HepG2 (cell line): ENCODE results near the gene YLPM1. TPM values are rescaled to one million over a fixed set of nuclear protein-coding genes. Genes with fewer than 3 reads are reported as not detected.
A peak's percentile ranks its signal among the peaks of the same experiment; 100 is the strongest.

ENCODE experiments used
- AGO2 ChIP-seq: fragments of 200-400 bp; formaldehyde crosslinking; optimal IDR thresholded peaks from 2 replicates; pipeline ENCODE3; 2017; ENCODE audit warnings: mild to moderate bottlenecking, low read depth, low read length, moderate library complexity
- ARNT2 ChIP-seq: sonication (generic); formaldehyde crosslinking; IDR thresholded peaks from 2 replicates; pipeline ENCODE4 v1.8.0; 2022; ENCODE audit warnings: mild to moderate bottlenecking, low read depth, missing genetic modification reagents, moderate library complexity
- ATM ChIP-seq: fragments of 450-650 bp; IDR thresholded peaks from 2 replicates; pipeline ENCODE4 v1.7.1; 2017; ENCODE audit warnings: mild to moderate bottlenecking, borderline replicate concordance
- EED ChIP-seq: sonication (generic); formaldehyde crosslinking; IDR thresholded peaks from 2 replicates; pipeline ENCODE4 v1.5.0; 2020; ENCODE audit warnings: mild to moderate bottlenecking, missing genetic modification reagents
- FIP1L1 ChIP-seq: fragments of 200-400 bp; formaldehyde crosslinking; IDR thresholded peaks from 2 replicates; pipeline ENCODE4 v1.6.1; 2018; ENCODE audit warnings: low read depth, mild to moderate bottlenecking, low read length, moderate library complexity, borderline replicate concordance; ENCODE audit not compliant: insufficient read depth
- FOXA3 ChIP-seq: IDR thresholded peaks from 2 replicates; pipeline ENCODE4 v1.6.1; 2016; ENCODE audit warnings: missing genetic modification reagents, missing compliant biosample characterization
- HOXD1 ChIP-seq: sonication (generic); formaldehyde crosslinking; IDR thresholded peaks from 2 replicates; pipeline ENCODE4 v1.5.0; 2020; ENCODE audit warnings: missing genetic modification reagents
- KDM3A ChIP-seq: IDR thresholded peaks from 2 replicates; pipeline ENCODE4 v1.6.1; 2018; ENCODE audit warnings: low read depth, missing compliant biosample characterization
- KLF6 ChIP-seq: IDR thresholded peaks from 2 replicates; pipeline ENCODE4 v1.8.0; 2016; ENCODE audit warnings: missing biosample characterization, missing genetic modification reagents
- MEIS2 ChIP-seq: sonication (generic); formaldehyde crosslinking; IDR thresholded peaks from 2 replicates; pipeline ENCODE4 v1.9.0; 2021; ENCODE audit warnings: mild to moderate bottlenecking, missing genetic modification reagents
- NFIB ChIP-seq: sonication (generic); formaldehyde crosslinking; IDR thresholded peaks from 2 replicates; pipeline ENCODE4 v1.9.0; 2021; ENCODE audit warnings: missing genetic modification reagents, mild to moderate bottlenecking, borderline replicate concordance
- PBX3 ChIP-seq: sonication (generic); formaldehyde crosslinking; IDR thresholded peaks from 2 replicates; pipeline ENCODE4 v1.8.1; 2023; ENCODE audit warnings: missing genetic modification reagents, inconsistent platforms, borderline replicate concordance
- RBAK ChIP-seq: sonication (generic); formaldehyde crosslinking; IDR thresholded peaks from 2 replicates; pipeline ENCODE4 v1.5.1; 2020; ENCODE audit warnings: mild to moderate bottlenecking, missing genetic modification reagents
- SP5 ChIP-seq: IDR thresholded peaks from 2 replicates; pipeline ENCODE4 v1.6.1; 2016; ENCODE audit warnings: low read depth, borderline replicate concordance
- SRSF1 ChIP-seq: fragments of 200-400 bp; formaldehyde crosslinking; optimal IDR thresholded peaks from 2 replicates; pipeline ENCODE3; 2017; ENCODE audit warnings: mild to moderate bottlenecking, low read depth, low read length, moderate library complexity
- TGIF2 ChIP-seq: IDR thresholded peaks from 2 replicates; pipeline ENCODE4 v1.6.1; 2016; ENCODE audit warnings: control low read depth, missing compliant biosample characterization
- THAP11 ChIP-seq: IDR thresholded peaks from 2 replicates; pipeline ENCODE4 v1.6.1; 2016; ENCODE audit warnings: missing biosample characterization, missing genetic modification reagents
- ZBTB1 ChIP-seq: sonication (generic); formaldehyde crosslinking; IDR thresholded peaks from 2 replicates; pipeline ENCODE4 v1.4.0; 2020; ENCODE audit warnings: missing genetic modification reagents, borderline replicate concordance
- ZFP37 ChIP-seq: sonication (generic); formaldehyde crosslinking; IDR thresholded peaks from 2 replicates; pipeline ENCODE4 v1.4.0; 2020; ENCODE audit warnings: missing genetic modification reagents, borderline replicate concordance
- ZNF530 ChIP-seq: sonication (generic); formaldehyde crosslinking; IDR thresholded peaks from 2 replicates; pipeline ENCODE4 v1.5.0; 2020; ENCODE audit warnings: low read depth, mild to moderate bottlenecking, missing genetic modification reagents
- ZNF558 ChIP-seq: sonication (generic); formaldehyde crosslinking; IDR thresholded peaks from 2 replicates; pipeline ENCODE4 v1.9.0; 2022; ENCODE audit warnings: mild to moderate bottlenecking, missing genetic modification reagents, borderline replicate concordance
- ZNF570 ChIP-seq: sonication (generic); formaldehyde crosslinking; IDR thresholded peaks from 2 replicates; pipeline ENCODE4 v1.4.0; 2020; ENCODE audit warnings: mild to moderate bottlenecking, missing genetic modification reagents, borderline replicate concordance
- ZNF850 ChIP-seq: sonication (generic); formaldehyde crosslinking; conservative IDR thresholded peaks from 2 replicates; pipeline ENCODE4 v1.9.0; 2021; ENCODE audit warnings: mild to moderate bottlenecking, missing genetic modification reagents
- ZSCAN9 ChIP-seq: IDR thresholded peaks from 2 replicates; pipeline ENCODE4 v1.6.1; 2016; ENCODE audit warnings: borderline replicate concordance
- polyA plus RNA-seq, 8 experiments: library from polyadenylated mRNA; depleted of rRNA in 3 of 8; stranded (reverse) in 7 of 8; unstranded in 1 of 8; fragments of >200 nt; fragmentation: Illumina TruSeq in 4 of 8; extraction: Trizol in 4 of 8; gene quantifications; 2 replicates each; pipeline versions ENCODE4 v1.2.1 to v1.2.3, GENCODE V29; 2011 to 2016; ENCODE audit warnings: low read depth in 4 of 8, missing spikeins in 1 of 8, mixed read lengths in 1 of 8; ENCODE audit not compliant: insufficient read depth in 1 of 8
- total RNA-seq, 5 experiments: library from RNA; depleted of rRNA; stranded (reverse); fragments of >200 nt; fragmentation: Illumina TruSeq; extraction: Trizol; gene quantifications; 2 replicates each; pipeline ENCODE4 v1.2.3, GENCODE V29; 2016; ENCODE audit warnings: low read depth in 1 of 5
- TF ChIP-seq, protein P1 (sequence below): sonication (generic); formaldehyde crosslinking; IDR thresholded peaks from 2 replicates; pipeline ENCODE4 v1.5.1; 2020; ENCODE audit warnings: missing genetic modification reagents, mild to moderate bottlenecking, borderline replicate concordance
- TF ChIP-seq, protein P2 (sequence below): sonication (generic); IDR thresholded peaks from 2 replicates; pipeline ENCODE4 v1.6.1; 2016; ENCODE audit warnings: low read depth, borderline replicate concordance

The YLPM1 gene
- total and polyA plus RNA-seq, 2 of the 13 experiments (the other 11 are each of a cell fraction or from before 2014, with no cell fraction given) = 6.7 to 21.9 TPM

DNA sequence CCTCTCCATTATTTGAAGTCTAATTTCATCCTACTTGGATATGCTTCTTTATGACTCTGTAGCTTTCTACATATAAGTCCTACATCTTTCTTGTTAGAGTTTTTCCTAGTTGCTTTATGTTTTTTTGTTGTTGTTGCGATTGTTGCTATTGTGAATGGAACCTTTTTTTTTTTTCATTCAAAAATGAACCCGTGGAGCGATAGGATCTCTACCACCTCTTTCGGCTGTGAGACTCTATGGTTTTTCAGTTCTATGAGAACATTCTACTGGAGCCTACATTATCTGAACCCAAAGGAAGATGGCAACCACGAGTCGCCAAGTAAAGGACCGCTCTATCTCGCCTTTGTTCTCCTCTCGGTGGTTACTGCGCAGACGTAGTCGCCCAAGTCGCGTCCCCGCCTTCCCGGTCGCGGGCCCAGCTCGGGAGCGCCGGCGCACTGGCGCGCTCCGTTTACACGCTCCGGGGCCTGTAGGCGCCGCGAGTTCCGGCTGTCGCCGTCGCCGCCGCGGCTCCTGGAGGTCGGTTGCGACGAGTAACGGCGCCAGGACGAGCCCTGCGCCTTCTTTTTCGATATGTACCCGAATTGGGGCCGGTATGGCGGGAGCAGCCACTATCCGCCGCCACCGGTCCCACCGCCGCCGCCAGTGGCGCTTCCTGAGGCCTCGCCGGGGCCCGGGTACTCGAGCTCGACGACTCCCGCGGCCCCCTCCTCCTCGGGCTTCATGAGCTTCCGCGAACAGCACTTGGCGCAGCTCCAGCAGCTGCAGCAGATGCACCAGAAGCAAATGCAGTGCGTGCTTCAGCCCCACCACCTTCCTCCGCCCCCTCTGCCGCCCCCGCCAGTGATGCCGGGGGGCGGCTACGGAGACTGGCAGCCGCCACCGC is at the start of gene YLPM1 (continued):
- TF ChIP-seq PBX3 (CRISPR knock-in tag) (peak; percentile 82; the same call in 1 of the 2 replicates), SRSF1 (no peak), EED (CRISPR knock-in tag) (no peak), ZBTB1 (CRISPR knock-in tag) (no peak), ARNT2 (CRISPR knock-in tag) (no peak; the same call in 1 of the 2 replicates), ATM (no peak), RBAK (CRISPR knock-in tag) (no peak), TGIF2 (0 out of 2 replicates have a peak, but pooled peaks have one; percentile 18), HOXD1 (CRISPR knock-in tag) (peak; percentile 83), ZSCAN9 (CRISPR knock-in tag) (no peak), FIP1L1 (no peak), ZNF850 (CRISPR knock-in tag) (no peak), MEIS2 (CRISPR knock-in tag) (peak; percentile 67; the same call in 1 of the 2 replicates), KDM3A (CRISPR knock-in tag) (peak; percentile 84; the same call in 1 of the 2 replicates), ZFP37 (peak; percentile 60; the same call in 1 of the 2 replicates), ZNF570 (no peak), FOXA3 (CRISPR knock-in tag) (peak; percentile 22; the same call in 1 of the 2 replicates), AGO2 (peak; percentile 66), ZNF530 (no peak), THAP11 (CRISPR knock-in tag) (peak; percentile 89), NFIB (CRISPR knock-in tag) (no peak), KLF6 (CRISPR knock-in tag) (peak; percentile 87), SP5 (no peak; the same call in 1 of the 2 replicates), ZNF558 (peak; percentile 80; the same call in 1 of the 2 replicates)
- TF ChIP-seq, protein P1, sequence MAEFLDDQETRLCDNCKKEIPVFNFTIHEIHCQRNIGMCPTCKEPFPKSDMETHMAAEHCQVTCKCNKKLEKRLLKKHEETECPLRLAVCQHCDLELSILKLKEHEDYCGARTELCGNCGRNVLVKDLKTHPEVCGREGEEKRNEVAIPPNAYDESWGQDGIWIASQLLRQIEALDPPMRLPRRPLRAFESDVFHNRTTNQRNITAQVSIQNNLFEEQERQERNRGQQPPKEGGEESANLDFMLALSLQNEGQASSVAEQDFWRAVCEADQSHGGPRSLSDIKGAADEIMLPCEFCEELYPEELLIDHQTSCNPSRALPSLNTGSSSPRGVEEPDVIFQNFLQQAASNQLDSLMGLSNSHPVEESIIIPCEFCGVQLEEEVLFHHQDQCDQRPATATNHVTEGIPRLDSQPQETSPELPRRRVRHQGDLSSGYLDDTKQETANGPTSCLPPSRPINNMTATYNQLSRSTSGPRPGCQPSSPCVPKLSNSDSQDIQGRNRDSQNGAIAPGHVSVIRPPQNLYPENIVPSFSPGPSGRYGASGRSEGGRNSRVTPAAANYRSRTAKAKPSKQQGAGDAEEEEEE = no peak
- TF ChIP-seq, protein P2, sequence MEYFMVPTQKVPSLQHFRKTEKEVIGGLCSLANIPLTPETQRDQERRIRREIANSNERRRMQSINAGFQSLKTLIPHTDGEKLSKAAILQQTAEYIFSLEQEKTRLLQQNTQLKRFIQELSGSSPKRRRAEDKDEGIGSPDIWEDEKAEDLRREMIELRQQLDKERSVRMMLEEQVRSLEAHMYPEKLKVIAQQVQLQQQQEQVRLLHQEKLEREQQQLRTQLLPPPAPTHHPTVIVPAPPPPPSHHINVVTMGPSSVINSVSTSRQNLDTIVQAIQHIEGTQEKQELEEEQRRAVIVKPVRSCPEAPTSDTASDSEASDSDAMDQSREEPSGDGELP = no peak
